ENCODE results near the gene RUBCNL.

DNA sequence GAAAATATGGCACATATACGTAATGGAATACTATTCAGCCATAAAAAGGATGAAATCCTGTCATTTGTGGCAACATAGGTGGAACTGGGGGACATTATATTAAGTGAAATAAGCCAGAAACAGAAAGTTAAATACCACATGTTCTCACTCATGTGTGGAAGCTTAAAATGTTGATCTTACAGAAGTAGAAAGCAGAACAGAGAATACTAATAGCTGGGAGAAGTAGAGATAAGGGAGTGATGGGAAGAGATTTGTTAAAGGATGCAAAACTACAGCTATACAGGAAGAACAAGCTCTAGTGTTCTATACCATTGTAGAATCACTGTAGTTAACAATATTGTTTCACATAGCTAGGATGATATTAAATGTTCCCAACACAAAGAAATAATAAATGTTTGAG is 68.1 kb downstream of the RUBCNL start:
- TF ChIP-seq EZH2phosphoT487 (IDR thresholded peaks at IDR 0.05; ENCODE audit: unreplicated experiment) (no peak), POLR2AphosphoS5 (IDR thresholded peaks at IDR 0.05; ENCODE audit: low read depth) (no peak), EZH2 (IDR thresholded peaks at IDR 0.05; ENCODE audit: low read depth, unreplicated experiment) (no peak), JUNB (IDR thresholded peaks at IDR 0.05; ENCODE audit: unreplicated experiment) (no peak), CREB1 (CRISPR knock-in tag; IDR thresholded peaks at IDR 0.05; ENCODE audit: low read depth) (no peak)
- TF ChIP-seq, protein P1, sequence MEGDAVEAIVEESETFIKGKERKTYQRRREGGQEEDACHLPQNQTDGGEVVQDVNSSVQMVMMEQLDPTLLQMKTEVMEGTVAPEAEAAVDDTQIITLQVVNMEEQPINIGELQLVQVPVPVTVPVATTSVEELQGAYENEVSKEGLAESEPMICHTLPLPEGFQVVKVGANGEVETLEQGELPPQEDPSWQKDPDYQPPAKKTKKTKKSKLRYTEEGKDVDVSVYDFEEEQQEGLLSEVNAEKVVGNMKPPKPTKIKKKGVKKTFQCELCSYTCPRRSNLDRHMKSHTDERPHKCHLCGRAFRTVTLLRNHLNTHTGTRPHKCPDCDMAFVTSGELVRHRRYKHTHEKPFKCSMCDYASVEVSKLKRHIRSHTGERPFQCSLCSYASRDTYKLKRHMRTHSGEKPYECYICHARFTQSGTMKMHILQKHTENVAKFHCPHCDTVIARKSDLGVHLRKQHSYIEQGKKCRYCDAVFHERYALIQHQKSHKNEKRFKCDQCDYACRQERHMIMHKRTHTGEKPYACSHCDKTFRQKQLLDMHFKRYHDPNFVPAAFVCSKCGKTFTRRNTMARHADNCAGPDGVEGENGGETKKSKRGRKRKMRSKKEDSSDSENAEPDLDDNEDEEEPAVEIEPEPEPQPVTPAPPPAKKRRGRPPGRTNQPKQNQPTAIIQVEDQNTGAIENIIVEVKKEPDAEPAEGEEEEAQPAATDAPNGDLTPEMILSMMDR (conservative IDR thresholded peaks at IDR 0.05; ENCODE audit: low read depth in 2 of 2), result no peak
- TF ChIP-seq, protein P2, sequence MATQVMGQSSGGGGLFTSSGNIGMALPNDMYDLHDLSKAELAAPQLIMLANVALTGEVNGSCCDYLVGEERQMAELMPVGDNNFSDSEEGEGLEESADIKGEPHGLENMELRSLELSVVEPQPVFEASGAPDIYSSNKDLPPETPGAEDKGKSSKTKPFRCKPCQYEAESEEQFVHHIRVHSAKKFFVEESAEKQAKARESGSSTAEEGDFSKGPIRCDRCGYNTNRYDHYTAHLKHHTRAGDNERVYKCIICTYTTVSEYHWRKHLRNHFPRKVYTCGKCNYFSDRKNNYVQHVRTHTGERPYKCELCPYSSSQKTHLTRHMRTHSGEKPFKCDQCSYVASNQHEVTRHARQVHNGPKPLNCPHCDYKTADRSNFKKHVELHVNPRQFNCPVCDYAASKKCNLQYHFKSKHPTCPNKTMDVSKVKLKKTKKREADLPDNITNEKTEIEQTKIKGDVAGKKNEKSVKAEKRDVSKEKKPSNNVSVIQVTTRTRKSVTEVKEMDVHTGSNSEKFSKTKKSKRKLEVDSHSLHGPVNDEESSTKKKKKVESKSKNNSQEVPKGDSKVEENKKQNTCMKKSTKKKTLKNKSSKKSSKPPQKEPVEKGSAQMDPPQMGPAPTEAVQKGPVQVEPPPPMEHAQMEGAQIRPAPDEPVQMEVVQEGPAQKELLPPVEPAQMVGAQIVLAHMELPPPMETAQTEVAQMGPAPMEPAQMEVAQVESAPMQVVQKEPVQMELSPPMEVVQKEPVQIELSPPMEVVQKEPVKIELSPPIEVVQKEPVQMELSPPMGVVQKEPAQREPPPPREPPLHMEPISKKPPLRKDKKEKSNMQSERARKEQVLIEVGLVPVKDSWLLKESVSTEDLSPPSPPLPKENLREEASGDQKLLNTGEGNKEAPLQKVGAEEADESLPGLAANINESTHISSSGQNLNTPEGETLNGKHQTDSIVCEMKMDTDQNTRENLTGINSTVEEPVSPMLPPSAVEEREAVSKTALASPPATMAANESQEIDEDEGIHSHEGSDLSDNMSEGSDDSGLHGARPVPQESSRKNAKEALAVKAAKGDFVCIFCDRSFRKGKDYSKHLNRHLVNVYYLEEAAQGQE (IDR thresholded peaks at IDR 0.05; ENCODE audit: unreplicated experiment), result no peak
- TF ChIP-seq, protein P3, sequence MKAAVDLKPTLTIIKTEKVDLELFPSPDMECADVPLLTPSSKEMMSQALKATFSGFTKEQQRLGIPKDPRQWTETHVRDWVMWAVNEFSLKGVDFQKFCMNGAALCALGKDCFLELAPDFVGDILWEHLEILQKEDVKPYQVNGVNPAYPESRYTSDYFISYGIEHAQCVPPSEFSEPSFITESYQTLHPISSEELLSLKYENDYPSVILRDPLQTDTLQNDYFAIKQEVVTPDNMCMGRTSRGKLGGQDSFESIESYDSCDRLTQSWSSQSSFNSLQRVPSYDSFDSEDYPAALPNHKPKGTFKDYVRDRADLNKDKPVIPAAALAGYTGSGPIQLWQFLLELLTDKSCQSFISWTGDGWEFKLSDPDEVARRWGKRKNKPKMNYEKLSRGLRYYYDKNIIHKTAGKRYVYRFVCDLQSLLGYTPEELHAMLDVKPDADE (IDR thresholded peaks at IDR 0.05), result no peak
- TF ChIP-seq, protein P4, sequence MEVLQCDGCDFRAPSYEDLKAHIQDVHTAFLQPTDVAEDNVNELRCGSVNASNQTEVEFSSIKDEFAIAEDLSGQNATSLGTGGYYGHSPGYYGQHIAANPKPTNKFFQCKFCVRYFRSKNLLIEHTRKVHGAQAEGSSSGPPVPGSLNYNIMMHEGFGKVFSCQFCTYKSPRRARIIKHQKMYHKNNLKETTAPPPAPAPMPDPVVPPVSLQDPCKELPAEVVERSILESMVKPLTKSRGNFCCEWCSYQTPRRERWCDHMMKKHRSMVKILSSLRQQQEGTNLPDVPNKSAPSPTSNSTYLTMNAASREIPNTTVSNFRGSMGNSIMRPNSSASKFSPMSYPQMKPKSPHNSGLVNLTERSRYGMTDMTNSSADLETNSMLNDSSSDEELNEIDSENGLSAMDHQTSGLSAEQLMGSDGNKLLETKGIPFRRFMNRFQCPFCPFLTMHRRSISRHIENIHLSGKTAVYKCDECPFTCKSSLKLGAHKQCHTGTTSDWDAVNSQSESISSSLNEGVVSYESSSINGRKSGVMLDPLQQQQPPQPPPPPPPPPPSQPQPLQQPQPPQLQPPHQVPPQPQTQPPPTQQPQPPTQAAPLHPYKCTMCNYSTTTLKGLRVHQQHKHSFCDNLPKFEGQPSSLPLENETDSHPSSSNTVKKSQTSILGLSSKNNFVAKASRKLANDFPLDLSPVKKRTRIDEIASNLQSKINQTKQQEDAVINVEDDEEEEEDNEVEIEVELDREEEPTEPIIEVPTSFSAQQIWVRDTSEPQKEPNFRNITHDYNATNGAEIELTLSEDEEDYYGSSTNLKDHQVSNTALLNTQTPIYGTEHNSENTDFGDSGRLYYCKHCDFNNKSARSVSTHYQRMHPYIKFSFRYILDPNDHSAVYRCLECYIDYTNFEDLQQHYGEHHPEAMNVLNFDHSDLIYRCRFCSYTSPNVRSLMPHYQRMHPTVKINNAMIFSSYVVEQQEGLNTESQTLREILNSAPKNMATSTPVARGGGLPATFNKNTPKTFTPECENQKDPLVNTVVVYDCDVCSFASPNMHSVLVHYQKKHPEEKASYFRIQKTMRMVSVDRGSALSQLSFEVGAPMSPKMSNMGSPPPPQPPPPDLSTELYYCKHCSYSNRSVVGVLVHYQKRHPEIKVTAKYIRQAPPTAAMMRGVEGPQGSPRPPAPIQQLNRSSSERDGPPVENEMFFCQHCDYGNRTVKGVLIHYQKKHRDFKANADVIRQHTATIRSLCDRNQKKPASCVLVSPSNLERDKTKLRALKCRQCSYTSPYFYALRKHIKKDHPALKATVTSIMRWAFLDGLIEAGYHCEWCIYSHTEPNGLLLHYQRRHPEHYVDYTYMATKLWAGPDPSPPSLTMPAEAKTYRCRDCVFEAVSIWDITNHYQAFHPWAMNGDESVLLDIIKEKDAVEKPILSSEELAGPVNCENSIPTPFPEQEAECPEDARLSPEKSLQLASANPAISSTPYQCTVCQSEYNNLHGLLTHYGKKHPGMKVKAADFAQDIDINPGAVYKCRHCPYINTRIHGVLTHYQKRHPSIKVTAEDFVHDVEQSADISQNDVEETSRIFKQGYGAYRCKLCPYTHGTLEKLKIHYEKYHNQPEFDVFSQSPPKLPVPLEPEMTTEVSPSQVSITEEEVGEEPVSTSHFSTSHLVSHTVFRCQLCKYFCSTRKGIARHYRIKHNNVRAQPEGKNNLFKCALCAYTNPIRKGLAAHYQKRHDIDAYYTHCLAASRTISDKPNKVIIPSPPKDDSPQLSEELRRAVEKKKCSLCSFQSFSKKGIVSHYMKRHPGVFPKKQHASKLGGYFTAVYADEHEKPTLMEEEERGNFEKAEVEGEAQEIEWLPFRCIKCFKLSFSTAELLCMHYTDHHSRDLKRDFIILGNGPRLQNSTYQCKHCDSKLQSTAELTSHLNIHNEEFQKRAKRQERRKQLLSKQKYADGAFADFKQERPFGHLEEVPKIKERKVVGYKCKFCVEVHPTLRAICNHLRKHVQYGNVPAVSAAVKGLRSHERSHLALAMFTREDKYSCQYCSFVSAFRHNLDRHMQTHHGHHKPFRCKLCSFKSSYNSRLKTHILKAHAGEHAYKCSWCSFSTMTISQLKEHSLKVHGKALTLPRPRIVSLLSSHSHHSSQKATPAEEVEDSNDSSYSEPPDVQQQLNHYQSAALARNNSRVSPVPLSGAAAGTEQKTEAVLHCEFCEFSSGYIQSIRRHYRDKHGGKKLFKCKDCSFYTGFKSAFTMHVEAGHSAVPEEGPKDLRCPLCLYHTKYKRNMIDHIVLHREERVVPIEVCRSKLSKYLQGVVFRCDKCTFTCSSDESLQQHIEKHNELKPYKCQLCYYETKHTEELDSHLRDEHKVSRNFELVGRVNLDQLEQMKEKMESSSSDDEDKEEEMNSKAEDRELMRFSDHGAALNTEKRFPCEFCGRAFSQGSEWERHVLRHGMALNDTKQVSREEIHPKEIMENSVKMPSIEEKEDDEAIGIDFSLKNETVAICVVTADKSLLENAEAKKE (CRISPR knock-in tag; IDR thresholded peaks at IDR 0.05), result no peak
